Activated naive CD4-positive, alpha-beta T cell treated with anti-CD3 and anti-CD28 coated beads, Interleukin-2, amount 10 ng/mL, durations not matched to agents 7 days and 5 days (primary cell): ENCODE results near the gene EREG.

Experiments used
- CTCF ChIA-PET: fragments of 350-600 bp; sonication (Branson Sonifier 250); formaldehyde crosslinking; loops from one replicate; lab custom pipeline; 2021; ENCODE audit warnings: antibody characterized with exemption; lab: Charles Lee
- DNase-seq: peaks from one replicate; pipeline ENCODE4 v3.0.0-alpha.2; 2020
- H3K27ac Mint-ChIP-seq: one replicate; pipeline ENCODE4 v1.8.0; 2021; ENCODE audit warnings: mild to moderate bottlenecking, moderate library complexity, mixed read lengths
- H3K27me3 Mint-ChIP-seq: one replicate; pipeline ENCODE4 v1.8.0; 2021; ENCODE audit warnings: mild to moderate bottlenecking, mixed read lengths
- H3K36me3 Mint-ChIP-seq: one replicate; pipeline ENCODE4 v1.8.0; 2021; ENCODE audit warnings: mixed read lengths
- H3K4me1 Mint-ChIP-seq: one replicate; pipeline ENCODE4 v1.8.0; 2021; ENCODE audit warnings: mixed read lengths
- H3K4me3 Mint-ChIP-seq: one replicate; pipeline ENCODE4 v1.8.0; 2021; ENCODE audit warnings: mild to moderate bottlenecking, moderate library complexity, mixed read lengths
- H3K9me3 Mint-ChIP-seq: one replicate; pipeline ENCODE4 v1.8.0; 2021; ENCODE audit warnings: mixed read lengths

EREG gene, protein sequence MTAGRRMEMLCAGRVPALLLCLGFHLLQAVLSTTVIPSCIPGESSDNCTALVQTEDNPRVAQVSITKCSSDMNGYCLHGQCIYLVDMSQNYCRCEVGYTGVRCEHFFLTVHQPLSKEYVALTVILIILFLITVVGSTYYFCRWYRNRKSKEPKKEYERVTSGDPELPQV

GRCh38 chr4:74364652-74365491 is at the start of gene EREG:
Gene EREG, plus strand, starts transcription at chr4:74365145. Its CDS starts 164 bp downstream, at chr4:74365309.
- Mint-ChIP-seq H3K9me3 (no peaks in the 10 kb centered on the region), H3K27me3 (peaks cover 25% of the 10 kb centered on the region)
- CTCF ChIA-PET: no interaction called here

DNA sequence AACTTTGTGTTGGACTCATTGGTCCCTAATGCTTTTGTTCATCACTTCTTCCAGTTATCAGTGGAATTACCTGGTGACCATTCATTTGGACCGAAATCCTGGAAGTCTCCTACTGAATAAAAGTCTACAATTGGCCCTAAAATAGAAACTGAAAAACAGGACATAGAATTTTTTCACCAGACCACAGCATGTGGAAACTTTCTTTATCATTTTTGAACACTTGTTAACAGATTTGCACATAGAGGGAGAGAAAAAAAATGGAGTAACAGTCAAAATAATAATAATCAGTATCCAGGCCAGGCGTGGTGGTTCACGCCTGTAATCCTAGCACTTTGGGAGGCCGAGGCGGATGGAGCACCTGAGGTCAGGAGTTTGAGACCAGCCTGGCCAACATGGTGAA is 49.6 kb upstream of the EREG start:
- Mint-ChIP-seq H3K27me3 (peaks cover under 1% of the 10 kb centered on the region), H3K4me1 (no peaks in the 10 kb centered on the region), H3K4me3 (no peak overlapping the region), H3K9me3 (no peaks in the 10 kb centered on the region), H3K27ac (no peak overlapping the region), H3K36me3 (no peaks in the 10 kb centered on the region)
- no peak for DNase-seq
- CTCF ChIA-PET: interaction anchor here (0.7 to 1.2 kb wide), 2 partner anchors 88 to 126 kb away, joined by 3 to 4 read pairs; no protein-coding TSS in a partner anchor

More at GRCh38 chr4:74364652-74365491, at the start of gene EREG:
- peaks cover 16% of the 10 kb centered on the region for H3K4me1 Mint-ChIP-seq
- peak within 1 kb of the TSS; percentile 46 for H3K4me3 Mint-ChIP-seq
- peak; percentile 34 for DNase-seq
- no peaks in the 10 kb centered on the region for H3K36me3 Mint-ChIP-seq
- no peak within 1 kb of the TSS for H3K27ac Mint-ChIP-seq

DNA sequence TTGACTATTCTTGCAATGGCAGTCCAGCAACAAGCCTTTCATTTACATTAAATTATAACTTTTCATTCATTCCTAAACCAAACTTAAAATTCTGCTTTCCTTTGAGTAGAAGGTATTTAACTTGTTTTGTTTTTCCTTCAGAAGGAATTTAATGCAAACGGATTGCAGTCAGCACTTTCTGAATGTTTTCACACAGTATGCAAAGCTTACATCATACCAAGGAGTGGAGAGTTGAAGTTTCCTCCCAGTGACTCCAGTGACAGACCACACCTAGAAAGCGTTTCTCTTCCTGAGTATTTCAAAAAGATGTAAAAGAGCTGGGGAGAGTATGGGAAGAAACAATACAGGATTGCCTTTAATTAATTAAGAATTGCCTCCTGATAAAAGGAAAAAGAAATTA is 48.5 kb upstream of the EREG start:
- H3K9me3 Mint-ChIP-seq: no peaks in the 10 kb centered on the region
- no peaks in the 10 kb centered on the region for H3K4me1 Mint-ChIP-seq
- no peaks in the 10 kb centered on the region for H3K36me3 Mint-ChIP-seq
- no peak for DNase-seq
- CTCF ChIA-PET: interaction anchor here (0.6 to 1.2 kb wide), 2 partner anchors 88 to 127 kb away, joined by 3 read pairs; no protein-coding TSS in a partner anchor
- no peak overlapping the region for H3K27ac Mint-ChIP-seq
- H3K4me3 Mint-ChIP-seq: no peak overlapping the region
- H3K27me3 Mint-ChIP-seq: peaks cover 5% of the 10 kb centered on the region

GRCh38 chr4:74317616-74318246 is 47.2 kb upstream of the EREG start:
- no peaks in the 10 kb centered on the region for H3K9me3 Mint-ChIP-seq
- H3K4me3 Mint-ChIP-seq: no peak overlapping the region
- H3K4me1 Mint-ChIP-seq: no peaks in the 10 kb centered on the region
- no peak overlapping the region for H3K27ac Mint-ChIP-seq
- peaks cover 5% of the 10 kb centered on the region for H3K27me3 Mint-ChIP-seq
- CTCF ChIA-PET: interaction anchor here (0.6 to 1.4 kb wide), 4 partner anchors 89 to 1530 kb away, joined by 3 to 5 read pairs (median 3); no protein-coding TSS in a partner anchor
- H3K36me3 Mint-ChIP-seq: no peaks in the 10 kb centered on the region
- no peak for DNase-seq

- no peaks in the 10 kb centered on the region for H3K9me3 Mint-ChIP-seq
- DNase-seq: no peak
- CTCF ChIA-PET: interaction anchor here (0.6 to 1.4 kb wide), 4 partner anchors 89 to 1530 kb away, joined by 3 to 5 read pairs (median 3); no protein-coding TSS in a partner anchor
- H3K4me1 Mint-ChIP-seq: no peaks in the 10 kb centered on the region
- peaks cover 5% of the 10 kb centered on the region for H3K27me3 Mint-ChIP-seq
- H3K36me3 Mint-ChIP-seq: no peaks in the 10 kb centered on the region
- no peak overlapping the region for H3K4me3 Mint-ChIP-seq
- H3K27ac Mint-ChIP-seq: no peak overlapping the region
These were observed 46.7 kb upstream of the EREG start for GRCh38 chr4:74318276-74318675.

DNA sequence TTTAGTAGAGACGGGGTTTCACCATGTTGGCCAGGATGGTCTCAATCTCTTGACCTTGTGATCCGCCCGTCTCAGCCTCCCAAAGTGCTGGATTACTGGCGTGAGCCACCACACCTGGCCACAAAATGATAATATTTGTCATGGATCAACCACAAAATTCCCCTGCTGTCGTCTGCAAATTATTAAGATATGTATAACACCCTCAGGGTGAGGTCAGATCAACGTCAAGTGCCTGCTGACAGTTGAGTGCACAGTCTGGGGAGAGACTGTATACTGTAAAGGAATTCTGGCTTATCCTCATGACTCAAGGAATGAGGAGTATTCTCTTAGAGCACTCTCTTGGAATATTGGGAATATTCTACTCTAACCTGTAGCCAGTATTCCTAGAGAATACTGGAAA is 45.5 kb upstream of the EREG start:
- CTCF ChIA-PET: interaction anchor here (0.6 to 3.3 kb wide), 8 partner anchors 14 to 356 kb away, joined by 3 to 47 read pairs (median 6); no protein-coding TSS in a partner anchor
- no peak for DNase-seq
- Mint-ChIP-seq H3K36me3 (no peaks in the 10 kb centered on the region), H3K9me3 (no peaks in the 10 kb centered on the region), H3K4me3 (no peak overlapping the region), H3K27ac (no peak overlapping the region), H3K4me1 (no peaks in the 10 kb centered on the region), H3K27me3 (peaks cover 14% of the 10 kb centered on the region)

GRCh38 chr4:74320559-74321118 is 44.3 kb upstream of the EREG start:
- Mint-ChIP-seq H3K9me3 (no peaks in the 10 kb centered on the region), H3K4me1 (no peaks in the 10 kb centered on the region), H3K27me3 (peaks cover 14% of the 10 kb centered on the region), H3K36me3 (no peaks in the 10 kb centered on the region), H3K27ac (no peak overlapping the region), H3K4me3 (no peak overlapping the region)
- CTCF ChIA-PET: interaction anchor here (0.7 to 3.3 kb wide), 11 partner anchors 11 to 355 kb away, joined by 3 to 47 read pairs (median 5); no protein-coding TSS in a partner anchor
- DNase-seq: peak; percentile 38

DNA sequence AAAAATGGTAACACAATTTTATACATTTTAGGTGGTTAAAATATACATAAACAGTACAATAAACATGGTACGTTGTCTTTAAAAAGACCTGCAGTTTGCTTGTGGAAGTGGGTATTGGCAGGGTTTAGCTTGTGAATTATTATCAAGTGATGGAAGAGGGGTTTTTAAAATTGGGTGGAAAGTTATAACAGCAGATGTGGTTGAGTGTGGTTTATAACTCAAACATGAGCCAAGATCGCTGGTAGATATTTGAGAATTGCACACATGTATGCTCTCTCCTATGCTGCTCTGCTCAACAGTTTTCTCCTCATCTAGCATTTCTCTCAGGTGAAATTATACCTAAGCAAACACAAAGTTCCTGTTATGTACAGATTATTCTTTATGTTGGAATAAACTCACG is 42.6 kb upstream of the EREG start:
- CTCF ChIA-PET: interaction anchor here (1.5 to 3.1 kb wide), 3 partner anchors 11 to 353 kb away, joined by 4 to 47 read pairs (median 5); no protein-coding TSS in a partner anchor
- H3K4me3 Mint-ChIP-seq: no peak overlapping the region
- no peaks in the 10 kb centered on the region for H3K36me3 Mint-ChIP-seq
- no peak overlapping the region for H3K27ac Mint-ChIP-seq
- peaks cover 14% of the 10 kb centered on the region for H3K27me3 Mint-ChIP-seq
- no peaks in the 10 kb centered on the region for H3K4me1 Mint-ChIP-seq
- DNase-seq: no peak
- H3K9me3 Mint-ChIP-seq: no peaks in the 10 kb centered on the region

GRCh38 chr4:74323663-74324062 is 41.3 kb upstream of the EREG start:
- H3K27me3 Mint-ChIP-seq: peaks cover 14% of the 10 kb centered on the region
- no peak for DNase-seq
- CTCF ChIA-PET: no interaction called here
- no peaks in the 10 kb centered on the region for H3K36me3 Mint-ChIP-seq
- H3K4me3 Mint-ChIP-seq: no peak overlapping the region
- no peak overlapping the region for H3K27ac Mint-ChIP-seq
- no peaks in the 10 kb centered on the region for H3K9me3 Mint-ChIP-seq
- no peaks in the 10 kb centered on the region for H3K4me1 Mint-ChIP-seq

DNA sequence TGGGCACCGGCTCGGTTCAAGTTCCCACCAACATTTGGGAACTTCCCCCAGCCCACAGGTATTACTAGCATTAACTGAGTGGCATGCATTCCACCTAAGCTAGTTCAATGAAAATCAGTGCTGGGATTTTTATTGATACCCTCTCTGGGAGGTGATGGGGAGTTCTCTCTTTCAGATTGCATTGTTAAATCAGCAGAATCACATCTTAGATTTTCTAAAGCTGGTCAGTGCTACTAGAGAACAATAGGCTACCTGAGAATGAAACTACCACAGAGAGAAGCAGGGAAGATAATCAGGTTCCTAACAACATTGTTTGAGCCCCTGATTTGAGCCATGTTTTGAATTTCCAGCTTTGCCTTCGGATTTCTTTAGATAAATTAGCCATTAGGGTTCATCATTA is 40.7 kb upstream of the EREG start:
- Mint-ChIP-seq H3K9me3 (no peaks in the 10 kb centered on the region), H3K36me3 (no peaks in the 10 kb centered on the region), H3K4me3 (no peak overlapping the region), H3K27me3 (peaks cover 16% of the 10 kb centered on the region), H3K27ac (no peak overlapping the region), H3K4me1 (no peaks in the 10 kb centered on the region)
- CTCF ChIA-PET: no interaction called here
- no peak for DNase-seq

DNA sequence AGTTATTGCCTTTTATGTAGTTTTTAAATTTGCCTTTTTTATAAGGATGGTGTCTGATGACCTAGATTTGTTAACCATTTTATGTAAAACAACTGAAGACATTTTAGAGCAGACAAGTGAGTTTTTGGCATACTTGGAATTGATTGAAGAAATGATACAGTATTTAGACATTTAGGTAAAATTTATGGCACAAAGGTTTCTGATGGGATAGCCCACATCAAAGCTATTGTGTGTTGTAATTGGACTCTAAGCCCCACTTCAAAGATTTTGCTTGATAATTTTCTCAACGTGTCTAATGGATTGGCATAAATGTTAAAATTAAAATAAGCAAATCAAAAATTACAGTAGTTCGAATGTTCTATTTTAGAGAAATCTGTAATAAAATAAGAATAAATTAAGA is 39.1 kb upstream of the EREG start:
- no peaks in the 10 kb centered on the region for H3K9me3 Mint-ChIP-seq
- H3K36me3 Mint-ChIP-seq: no peaks in the 10 kb centered on the region
- no peak for DNase-seq
- no peak overlapping the region for H3K27ac Mint-ChIP-seq
- H3K27me3 Mint-ChIP-seq: peaks cover 14% of the 10 kb centered on the region
- H3K4me3 Mint-ChIP-seq: no peak overlapping the region
- CTCF ChIA-PET: no interaction called here
- no peaks in the 10 kb centered on the region for H3K4me1 Mint-ChIP-seq

DNA sequence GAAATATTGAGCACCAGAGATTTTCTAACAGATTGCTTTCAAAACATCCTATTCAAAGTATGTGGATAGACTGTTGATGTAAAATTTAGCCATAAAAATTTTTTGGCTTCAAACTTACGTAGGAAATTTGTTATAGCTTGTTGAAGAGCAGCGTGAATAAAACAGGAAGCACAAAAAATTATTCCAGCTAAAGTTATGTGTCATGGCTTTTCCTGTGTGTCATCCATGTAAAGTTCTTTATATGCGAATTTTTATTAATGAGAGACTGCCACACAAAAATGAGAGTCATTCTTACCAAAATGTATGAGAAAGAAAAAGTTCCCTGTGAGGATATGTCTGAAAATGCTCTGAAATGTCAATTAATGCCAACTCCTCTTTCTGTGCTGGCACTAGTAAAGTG is 37.2 kb upstream of the EREG start:
- Mint-ChIP-seq H3K36me3 (no peaks in the 10 kb centered on the region), H3K27me3 (peaks cover 14% of the 10 kb centered on the region), H3K9me3 (no peaks in the 10 kb centered on the region), H3K4me3 (no peak overlapping the region), H3K4me1 (no peaks in the 10 kb centered on the region), H3K27ac (no peak overlapping the region)
- DNase-seq: no peak
- CTCF ChIA-PET: interaction anchor here (0.7 to 1.0 kb wide), 2 partner anchors 160 to 189 kb away, joined by 3 read pairs; no protein-coding TSS in a partner anchor

- Mint-ChIP-seq H3K27me3 (peaks cover 11% of the 10 kb centered on the region), H3K4me1 (no peaks in the 10 kb centered on the region)
These were observed 36.4 kb upstream of the EREG start for GRCh38 chr4:74328501-74328900.

More at GRCh38 chr4:74328501-74328900, 36.4 kb upstream of the EREG start:
- Mint-ChIP-seq H3K9me3 (no peaks in the 10 kb centered on the region), H3K4me3 (no peak overlapping the region), H3K36me3 (no peaks in the 10 kb centered on the region), H3K27ac (no peak overlapping the region)
- CTCF ChIA-PET: interaction anchor here (0.8 to 1.0 kb wide), 2 partner anchors 159 to 294 kb away, joined by 3 read pairs; no protein-coding TSS in a partner anchor
- no peak for DNase-seq
